Activated T-cell treated with anti-CD3 and anti-CD28 coated beads, Interleukin-2, amount 50 U/mL, for 48 hours (primary cell): ENCODE measurements around the gene SBK3.
"Not testable (repeated sequence)": the region's sequence is repeated elsewhere in the genome, so short reads cannot be mapped to it uniquely, and the experiment has no call there.

Experiments
- DNase-seq, 2 experiments: peaks; one replicate each; pipeline ENCODE4 v3.0.0-alpha.2; 2020

SBK3 gene

DNA sequence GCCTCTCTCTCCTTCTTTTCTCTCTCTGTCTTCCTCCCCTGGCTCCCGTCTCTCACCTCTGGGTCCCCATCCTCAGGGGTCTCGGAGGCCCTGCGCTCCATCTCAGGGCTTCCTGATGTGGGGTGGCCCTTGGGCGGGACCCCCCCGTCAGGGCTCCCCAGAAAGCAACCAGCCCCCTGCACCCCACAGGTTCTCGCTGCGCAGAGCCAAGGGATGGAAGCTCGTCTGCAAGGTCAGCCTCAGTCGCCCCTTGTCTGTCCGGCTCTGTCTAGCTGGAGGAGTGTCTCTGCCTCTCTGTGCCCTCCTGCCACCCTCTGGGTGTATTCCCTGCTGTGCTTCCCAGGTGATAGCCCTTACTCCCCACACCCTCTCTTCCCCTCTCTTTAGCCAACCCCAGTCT lies at the start of gene SBK3:
Gene SBK3 (minus strand): TSS at position 101 of the 400 bp plus-strand sequence. CDS start 0 bp downstream, at position 101.
- DNase-seq: no peak

- no peak for DNase-seq
Measured at GRCh38 chr19:55593096-55593772, 47.9 kb upstream of the SBK3 start.

GRCh38 chr19:55592391-55593090 lies 47.2 kb upstream of the SBK3 start:
- no peak for DNase-seq

GRCh38 chr19:55591555-55591954 lies 46.2 kb upstream of the SBK3 start:
- no peak for DNase-seq

GRCh38 chr19:55590617-55591016 lies 45.3 kb upstream of the SBK3 start:
- DNase-seq: peak; percentile 43 to 55

- DNase-seq: no peak
Measured at GRCh38 chr19:55590109-55590508, 44.8 kb upstream of the SBK3 start.

- DNase-seq: no peak
Measured at GRCh38 chr19:55588738-55589137, 43.4 kb upstream of the SBK3 start.

DNA sequence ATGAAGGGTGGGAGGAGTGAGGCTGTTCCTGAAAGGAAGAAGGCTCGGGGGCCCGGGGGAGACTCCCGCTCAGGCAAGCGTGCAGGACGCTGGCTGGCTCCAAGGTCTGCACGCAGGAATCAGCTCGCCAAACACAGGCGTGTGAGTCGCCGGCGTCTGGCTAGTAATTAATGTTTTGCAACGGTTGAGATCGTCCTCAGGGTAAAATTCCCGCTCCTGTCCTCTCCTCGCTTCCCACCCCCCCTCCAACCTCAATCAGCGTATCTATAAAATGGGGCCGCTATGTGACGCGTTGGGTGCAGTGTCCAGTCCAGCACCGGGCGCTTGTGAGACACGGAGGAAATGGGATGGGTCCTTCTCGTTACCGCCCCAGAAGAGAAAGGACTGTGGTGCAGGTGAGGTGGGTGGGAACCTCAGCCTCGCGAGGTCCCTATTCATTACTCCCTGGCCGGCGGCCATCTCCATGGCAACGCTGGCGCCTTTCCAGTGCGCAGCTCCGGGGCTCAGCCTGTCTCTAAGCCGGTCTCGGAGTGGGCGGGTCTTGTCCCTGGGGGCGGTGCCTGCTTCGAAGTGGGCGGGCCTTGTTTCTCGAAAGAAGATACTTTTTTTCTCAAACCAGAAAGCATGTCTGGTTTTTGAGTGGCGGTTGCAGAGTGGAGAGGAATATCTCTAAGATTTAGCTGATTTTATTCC lies 41.8 kb upstream of the SBK3 start:
- peak; percentile 97 to 98 for DNase-seq

DNA sequence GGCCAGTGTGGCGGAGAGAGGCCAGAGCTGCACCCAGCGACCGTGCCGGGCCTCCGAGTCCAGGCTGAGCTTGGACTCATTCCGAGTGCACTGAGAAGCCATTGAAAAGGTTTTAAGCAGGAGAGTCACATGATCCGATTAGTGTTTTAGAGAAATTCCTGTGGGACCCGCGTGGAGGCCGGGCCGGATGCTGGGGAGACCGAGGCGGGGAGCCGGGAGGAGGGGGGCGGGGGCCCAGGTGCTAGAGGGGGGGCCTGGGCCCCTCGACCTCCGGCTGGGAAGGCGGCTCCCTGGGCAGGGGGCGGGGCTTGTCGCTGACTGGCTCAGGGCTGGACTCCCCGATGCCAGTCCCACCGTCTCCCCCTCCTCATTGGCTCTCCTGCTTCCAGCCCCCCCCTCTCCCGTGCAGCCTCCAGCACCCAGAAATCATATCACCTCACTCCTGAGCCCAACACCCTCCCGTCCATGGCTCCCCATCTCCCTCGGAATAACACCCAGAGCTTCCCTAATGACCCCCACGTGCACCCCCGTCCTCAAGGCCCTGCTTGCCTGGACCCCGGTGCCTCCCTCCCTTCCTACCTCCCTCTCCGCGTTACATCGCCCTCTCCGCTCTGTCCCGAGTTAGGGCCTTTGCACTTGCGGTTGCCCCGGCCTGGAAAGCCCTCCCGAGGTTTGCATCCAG lies 40.5 kb upstream of the SBK3 start:
- DNase-seq: peak; percentile 66 to 72

GRCh38 chr19:55584871-55585270 lies 39.5 kb upstream of the SBK3 start:
- no peak for DNase-seq

DNA sequence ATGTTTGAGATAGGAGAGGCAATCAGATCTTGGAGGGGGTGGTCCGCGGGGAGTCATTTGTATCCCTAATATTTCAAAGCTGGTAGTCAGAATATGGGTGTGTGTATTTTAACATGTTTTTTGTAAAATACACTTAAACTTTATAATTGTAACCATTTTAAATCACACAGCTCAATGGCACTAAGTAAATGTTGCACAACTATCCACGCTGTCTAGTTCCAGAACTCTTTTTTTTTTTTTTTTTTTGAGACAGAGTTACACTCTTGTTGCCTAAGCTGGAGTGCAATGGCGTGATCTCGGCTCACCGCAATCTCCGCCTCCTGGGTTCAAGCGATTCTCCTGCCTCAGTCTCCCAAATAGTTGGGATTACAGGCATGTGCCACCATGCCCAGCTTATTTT lies 38.6 kb upstream of the SBK3 start:
- not testable (repeated sequence) for DNase-seq

- not testable (repeated sequence) for DNase-seq
Measured at GRCh38 chr19:55582284-55582683, 36.9 kb upstream of the SBK3 start.

DNA sequence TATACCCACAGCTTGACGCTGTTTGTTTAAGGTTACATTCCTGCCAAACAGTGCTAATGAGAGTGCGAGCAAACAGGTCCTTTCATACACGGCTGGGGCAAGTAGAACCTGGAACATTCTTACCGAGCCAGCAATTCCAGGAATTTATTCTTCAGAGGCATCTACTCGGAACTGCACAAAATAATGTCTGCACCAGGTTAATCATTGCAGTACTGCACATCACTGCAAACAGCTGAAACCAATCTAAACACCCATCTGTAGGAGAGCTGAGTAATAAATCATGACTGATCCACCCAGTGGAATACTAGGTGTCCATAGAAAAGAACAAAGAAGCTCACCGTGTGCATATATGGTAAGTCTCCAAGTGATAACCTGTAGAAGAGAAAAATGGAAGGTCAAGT lies 36.5 kb upstream of the SBK3 start:
- DNase-seq: no peak

DNA sequence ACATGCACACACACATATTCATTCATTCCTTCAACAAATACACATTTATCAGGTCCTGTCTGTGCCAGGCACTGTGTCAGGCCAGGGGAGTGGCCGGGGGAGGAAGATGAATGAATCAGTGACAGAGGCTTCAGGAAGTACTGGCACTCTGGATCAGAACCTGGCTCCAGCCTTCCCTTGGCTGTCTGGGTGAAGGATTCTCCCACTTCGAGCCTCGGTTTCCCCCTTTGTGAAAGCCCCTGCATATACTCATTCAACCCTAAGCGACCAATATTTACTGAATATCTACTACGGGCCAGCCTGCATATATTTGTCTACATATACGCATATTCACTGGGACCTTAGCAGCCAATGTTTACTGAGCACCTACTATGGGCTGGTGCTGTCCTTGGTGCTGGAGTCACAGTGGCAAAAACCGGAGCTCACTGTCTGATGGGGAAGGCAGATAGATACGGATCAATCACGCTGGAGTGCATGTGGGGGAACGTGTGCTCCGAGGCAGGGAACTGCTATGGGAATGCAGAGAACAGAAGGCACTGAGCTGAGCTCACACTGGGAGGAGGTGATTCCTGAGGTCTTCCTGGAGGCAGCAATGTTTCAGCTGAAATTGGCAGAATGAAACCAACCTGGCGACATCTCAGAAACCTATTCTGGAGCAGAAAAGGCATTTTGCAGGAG lies 35.9 kb upstream of the SBK3 start:
- DNase-seq: no peak

DNA sequence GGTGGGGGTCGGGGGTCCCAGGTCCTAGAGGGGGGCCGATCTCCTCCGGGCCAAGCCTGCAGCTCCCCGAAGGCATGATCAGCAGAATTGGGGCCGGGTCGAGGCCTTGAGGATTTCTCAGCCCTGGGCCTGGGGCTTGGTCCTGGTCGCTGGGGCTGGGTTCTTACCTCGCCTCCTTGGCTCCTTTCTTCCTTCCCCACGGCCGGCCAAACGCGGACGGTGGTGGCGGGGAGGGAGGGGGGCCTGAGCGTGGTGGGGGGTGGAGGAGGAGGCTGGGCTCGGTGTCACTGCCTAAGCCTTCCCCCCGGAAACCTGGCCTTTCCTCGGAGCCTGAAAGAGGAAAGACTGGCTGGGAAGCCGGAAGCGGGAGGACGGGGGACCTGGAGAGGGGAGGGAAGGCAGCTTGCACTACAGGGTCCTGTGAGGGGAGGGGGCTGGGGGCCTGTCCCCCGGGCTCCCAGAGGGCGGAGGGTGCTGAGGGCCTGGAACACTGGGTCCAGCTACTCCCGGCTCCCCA lies 35.3 kb upstream of the SBK3 start, which contains the start of gene ZNF579:
Gene ZNF579 (minus strand): TSS at position 221 of the 517 bp plus-strand sequence. CDS start 1,209 bp downstream, outside the sequence.
- DNase-seq: peak; percentile 88 to 90

DNA sequence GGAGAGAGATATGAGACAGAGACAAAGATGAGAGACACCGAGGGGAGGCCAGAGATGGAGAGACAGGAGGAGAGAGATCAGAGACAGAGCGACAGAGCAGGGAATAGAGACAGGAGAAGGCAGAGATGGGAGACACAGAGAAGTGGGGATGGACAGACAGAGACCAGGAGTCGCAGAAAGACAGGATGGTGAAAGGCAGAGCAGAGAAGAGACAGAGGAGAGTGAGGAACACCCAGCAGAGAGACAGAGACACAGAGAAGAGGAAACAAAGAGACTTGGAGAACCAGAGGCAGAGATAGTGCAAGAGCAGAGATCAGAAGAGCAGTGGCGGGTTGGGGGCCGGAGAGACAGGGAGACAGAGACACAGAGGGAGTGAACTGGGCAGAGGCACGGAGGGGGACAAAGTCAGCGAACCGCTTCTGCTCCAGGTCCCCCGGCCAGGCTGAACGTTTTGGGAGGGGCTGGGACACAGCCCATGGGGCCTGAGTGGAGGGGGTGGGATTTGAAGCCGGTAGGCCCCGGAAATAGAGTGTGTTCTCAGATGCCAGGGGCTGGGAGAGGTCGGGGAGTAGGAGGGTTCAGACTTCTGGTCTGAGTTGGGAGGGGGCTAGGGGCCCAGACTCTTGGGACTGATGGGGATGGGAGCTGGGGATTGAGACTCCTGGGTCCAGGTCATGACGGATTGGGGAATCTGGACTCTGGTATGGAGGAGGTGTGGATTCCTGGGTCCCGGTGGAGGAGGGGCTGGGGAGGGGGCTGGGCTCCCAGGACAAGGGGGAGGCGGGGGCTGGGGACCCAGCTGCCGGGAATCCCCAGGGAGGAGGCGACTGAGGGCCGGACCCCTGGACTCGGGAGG lies 34.7 kb upstream of the SBK3 start:
- DNase-seq: peak in 1 of 2 experiments; percentile 37

DNA sequence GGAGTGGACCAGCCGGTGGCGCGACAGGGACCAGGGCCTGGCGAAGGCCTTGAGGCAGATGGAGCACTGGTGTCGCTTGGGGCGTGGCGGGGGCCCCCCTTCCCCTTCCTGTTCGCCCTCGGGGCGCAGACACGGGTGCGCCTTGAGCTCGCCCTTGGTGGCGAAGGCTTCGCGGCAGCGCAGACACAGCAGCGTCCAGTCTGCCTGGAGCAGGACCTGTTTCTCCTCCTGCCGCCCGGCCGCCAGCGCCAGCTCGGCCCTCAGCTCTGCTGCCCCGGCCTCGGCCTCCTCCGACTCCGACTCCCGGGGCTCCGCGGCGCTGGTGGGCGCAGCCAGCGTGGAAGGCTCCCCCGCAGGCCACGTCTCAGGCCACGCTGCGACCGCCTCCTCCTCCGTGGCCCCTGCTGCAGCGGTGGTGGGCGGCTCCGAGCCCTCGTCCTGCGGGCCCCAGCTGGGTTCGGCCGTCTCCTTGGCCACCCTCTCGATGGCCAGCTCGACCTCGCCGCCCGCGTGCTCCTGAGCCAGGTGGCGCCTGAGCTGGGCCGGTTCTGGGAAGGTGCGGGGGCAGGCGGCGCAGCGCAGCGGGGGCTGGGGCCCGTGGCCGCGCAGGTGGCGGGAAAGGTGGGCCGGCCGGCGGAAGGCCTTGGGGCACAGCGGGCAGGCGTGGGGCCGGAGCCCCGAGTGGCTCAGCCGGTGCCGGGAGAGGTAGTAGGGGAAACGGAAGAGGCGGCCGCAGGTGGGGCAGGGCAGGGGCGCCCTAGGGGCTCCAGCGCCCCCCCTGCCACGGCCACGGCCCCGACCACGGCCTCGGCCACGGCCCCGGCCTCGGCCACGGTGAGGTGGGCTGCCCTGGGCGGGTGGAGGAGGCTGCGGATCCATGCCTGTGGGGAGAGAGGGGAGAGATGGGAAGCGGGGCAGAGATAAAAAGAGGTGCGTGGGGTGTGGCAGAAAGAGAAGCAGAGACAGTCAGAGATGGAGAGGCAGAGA lies 33.7 kb upstream of the SBK3 start:
- no peak for DNase-seq

- no peak for DNase-seq
Measured at GRCh38 chr19:55578031-55578760, 32.9 kb upstream of the SBK3 start.

DNA sequence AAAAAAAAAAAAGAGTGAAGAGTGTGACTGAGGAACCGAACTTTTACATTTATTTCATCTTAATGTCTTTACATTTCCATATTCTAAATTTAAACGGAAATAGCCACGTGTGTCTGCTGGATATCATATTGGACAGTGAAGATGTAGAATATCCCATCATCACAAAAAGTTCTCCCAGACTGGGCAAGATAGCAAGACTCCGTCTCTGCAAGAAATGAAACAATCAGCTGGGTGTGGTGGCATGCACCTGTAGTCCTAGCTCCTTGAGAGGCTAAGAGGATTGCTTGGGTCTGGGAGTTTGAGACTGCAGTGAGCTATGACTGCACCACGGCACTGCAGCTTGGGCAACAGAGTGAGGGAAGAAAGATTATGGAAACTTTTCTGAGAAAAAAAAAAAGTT lies 31.4 kb upstream of the SBK3 start:
- no peak for DNase-seq
